Measurements from ENCODE around the gene UNC5CL.

UNC5CL gene

DNA sequence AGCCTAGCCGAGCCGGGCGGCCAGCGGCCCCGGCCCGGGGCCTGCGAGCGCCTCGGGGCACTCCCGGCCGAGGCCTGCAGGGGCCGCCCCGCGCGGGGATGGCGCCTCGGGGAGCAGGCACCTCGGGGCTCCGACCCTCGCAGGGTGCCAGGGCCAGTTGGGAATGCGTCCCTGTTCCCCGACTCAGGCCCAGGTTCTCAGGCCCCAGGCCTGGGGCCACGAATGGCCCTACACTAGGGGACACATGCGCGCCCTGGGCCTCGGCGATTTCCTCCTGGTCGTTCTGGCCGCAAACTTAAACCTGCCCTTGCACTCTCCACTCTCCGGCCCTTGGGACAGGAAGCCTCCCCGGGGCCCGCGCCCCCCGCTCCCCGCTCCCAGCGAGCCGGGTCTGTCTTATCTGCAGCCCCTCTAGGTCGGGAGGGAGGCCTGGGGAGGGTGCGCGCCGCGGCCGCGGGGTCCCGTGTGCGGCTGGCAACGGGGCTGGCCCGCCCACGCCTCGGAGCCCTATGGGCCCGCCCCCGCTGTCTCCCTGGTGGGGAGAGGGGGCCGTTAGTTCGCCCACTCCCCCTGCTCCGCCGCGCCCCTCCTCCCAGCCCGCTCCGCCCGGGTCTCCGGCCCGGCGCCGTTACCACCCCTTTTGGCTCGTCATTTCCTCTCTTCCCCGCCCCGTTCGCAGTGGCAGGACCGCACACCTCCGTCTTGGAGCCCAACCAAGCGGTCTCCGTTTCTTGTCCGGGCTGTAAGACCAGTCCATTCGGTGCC, 34.4 kb upstream of the UNC5CL start:
- Histone ChIP-seq H3K27ac (ENCODE audit: low read depth, low read length) (peak overlapping the region; percentile 90), H2BK12ac (ENCODE audit: low read length) (peak overlapping the region; percentile 52), H3K4me2 (ENCODE audit: low read length) (peak overlapping the region; percentile 95), H2BK120ac (ENCODE audit: insufficient read depth, low read length, poor library complexity) (peak overlapping the region; percentile 100), H3K79me2 (ENCODE audit: control insufficient read depth, insufficient read depth, low read length, poor library complexity) (peaks cover 21% of the 10 kb centered on the region), H3K14ac (ENCODE audit: low read length) (peak overlapping the region; percentile 100), H3K4me3 (ENCODE audit: low read depth, low read length) (peak overlapping the region; percentile 91), H2BK5ac (ENCODE audit: low read depth, low read length, poor library complexity) (peak overlapping the region; percentile 99), H3K79me1 (ENCODE audit: low read length) (peaks cover 19% of the 10 kb centered on the region), H4K12ac (ENCODE audit: low read depth, low read length) (peak overlapping the region; percentile 100), H3K9me3 (ENCODE audit: insufficient read depth, low read depth, low read length) (no peaks in the 10 kb centered on the region), H4K8ac (ENCODE audit: low read depth, low read length) (peak overlapping the region; percentile 97), H3K23ac (ENCODE audit: low read length) (no peak overlapping the region), H3K27me3 (ENCODE audit: insufficient read depth, low read length) (no peaks in the 10 kb centered on the region), H2AFZ (ENCODE audit: insufficient read depth, low read length, poor library complexity) (peak overlapping the region; percentile 100), H3K36me3 (ENCODE audit: control insufficient read depth in 1 of 2, insufficient read depth in 2 of 2, low read length in 2 of 2) (peaks cover 0 to 2% of the 10 kb centered on the region in 2 experiments), H3K18ac (ENCODE audit: low read length) (peak overlapping the region; percentile 100), H3K4ac (ENCODE audit: low read depth, low read length) (peak overlapping the region; percentile 100), H4K91ac (ENCODE audit: low read depth, low read length) (peak overlapping the region; percentile 100), H3K9ac (ENCODE audit: low read length) (peak overlapping the region; percentile 95), H2AK5ac (ENCODE audit: low read length) (peak overlapping the region; percentile 100), H3K4me1 (ENCODE audit: control insufficient read depth in 1 of 2, insufficient read depth in 2 of 2, low read length in 2 of 2) (peaks cover 2 to 4% of the 10 kb centered on the region in 2 experiments)
- no CpG with 5 or more reads among the region's 74 CpGs for WGBS (ENCODE audit: extremely low coverage, insufficient coverage, insufficient read length)
- DNase-seq: peak; percentile 86 to 89

DNA sequence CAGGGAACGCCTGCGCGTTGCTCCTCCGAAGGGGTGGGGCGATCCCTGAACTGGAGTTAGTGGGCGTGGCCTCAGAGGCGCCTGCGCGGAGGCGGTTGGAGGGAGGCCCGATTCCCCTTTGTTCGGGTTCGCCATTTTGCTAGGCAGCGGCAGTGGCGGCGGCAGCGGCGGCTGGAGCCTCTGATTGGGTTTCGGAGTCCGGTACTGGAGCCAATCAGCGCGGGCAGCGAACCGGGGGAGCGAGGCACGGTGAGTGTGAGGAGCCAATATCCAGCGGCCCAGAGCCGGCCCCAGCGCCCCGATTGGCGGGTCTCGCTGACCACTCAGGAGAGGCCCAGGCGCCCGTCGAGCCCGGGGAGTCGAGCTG, 33.8 kb upstream of the UNC5CL start, which contains the start of gene NFYA:
NFYA (plus strand) TSS at position 139 of the 367 bp plus-strand sequence. CDS start 6,116 bp downstream, outside the sequence.
- peak within 1 kb of the TSS; percentile 100 for H2BK120ac ChIP-seq (ENCODE audit: insufficient read depth, low read length, poor library complexity)
- H3K27me3 ChIP-seq (ENCODE audit: insufficient read depth, low read length): no peaks in the 10 kb centered on the region
- peak within 1 kb of the TSS; percentile 91 for H3K4me3 ChIP-seq (ENCODE audit: low read depth, low read length)
- H3K36me3 ChIP-seq (ENCODE audit: control insufficient read depth in 1 of 2, insufficient read depth in 2 of 2, low read length in 2 of 2): peaks cover 0 to 2% of the 10 kb centered on the region in 2 experiments
- peak within 1 kb of the TSS; percentile 100 for H3K18ac ChIP-seq (ENCODE audit: low read length)
- H3K14ac ChIP-seq (ENCODE audit: low read length): peak within 1 kb of the TSS; percentile 100
- peaks cover 21% of the 10 kb centered on the region for H3K79me2 ChIP-seq (ENCODE audit: control insufficient read depth, insufficient read depth, low read length, poor library complexity)
- peak within 1 kb of the TSS; percentile 100 for H4K91ac ChIP-seq (ENCODE audit: low read depth, low read length)
- H3K79me1 ChIP-seq (ENCODE audit: low read length): peaks cover 19% of the 10 kb centered on the region
- peak within 1 kb of the TSS; percentile 95 for H3K4me2 ChIP-seq (ENCODE audit: low read length)
- H3K4me1 ChIP-seq (ENCODE audit: control insufficient read depth in 1 of 2, insufficient read depth in 2 of 2, low read length in 2 of 2): peaks cover 2 to 4% of the 10 kb centered on the region in 2 experiments
- no peak within 1 kb of the TSS for H3K23ac ChIP-seq (ENCODE audit: low read length)
- H3K27ac ChIP-seq (ENCODE audit: low read depth, low read length): peak within 1 kb of the TSS; percentile 90
- H3K9me3 ChIP-seq (ENCODE audit: insufficient read depth, low read depth, low read length): no peaks in the 10 kb centered on the region
- peak within 1 kb of the TSS; percentile 100 for H3K4ac ChIP-seq (ENCODE audit: low read depth, low read length)
- H4K8ac ChIP-seq (ENCODE audit: low read depth, low read length): peak within 1 kb of the TSS; percentile 98
- H2BK5ac ChIP-seq (ENCODE audit: low read depth, low read length, poor library complexity): peak within 1 kb of the TSS; percentile 99
- H2AFZ ChIP-seq (ENCODE audit: insufficient read depth, low read length, poor library complexity): peak within 1 kb of the TSS; percentile 100
- peak within 1 kb of the TSS; percentile 95 for H3K9ac ChIP-seq (ENCODE audit: low read length)
- peak within 1 kb of the TSS; percentile 100 for H2AK5ac ChIP-seq (ENCODE audit: low read length)
- DNase-seq: no peak
- H4K12ac ChIP-seq (ENCODE audit: low read depth, low read length): peak within 1 kb of the TSS; percentile 100
- H2BK12ac ChIP-seq (ENCODE audit: low read length): peak within 1 kb of the TSS; percentile 52
- WGBS (ENCODE audit: extremely low coverage, insufficient coverage, insufficient read length): no CpG with 5 or more reads among the region's 37 CpGs

DNA sequence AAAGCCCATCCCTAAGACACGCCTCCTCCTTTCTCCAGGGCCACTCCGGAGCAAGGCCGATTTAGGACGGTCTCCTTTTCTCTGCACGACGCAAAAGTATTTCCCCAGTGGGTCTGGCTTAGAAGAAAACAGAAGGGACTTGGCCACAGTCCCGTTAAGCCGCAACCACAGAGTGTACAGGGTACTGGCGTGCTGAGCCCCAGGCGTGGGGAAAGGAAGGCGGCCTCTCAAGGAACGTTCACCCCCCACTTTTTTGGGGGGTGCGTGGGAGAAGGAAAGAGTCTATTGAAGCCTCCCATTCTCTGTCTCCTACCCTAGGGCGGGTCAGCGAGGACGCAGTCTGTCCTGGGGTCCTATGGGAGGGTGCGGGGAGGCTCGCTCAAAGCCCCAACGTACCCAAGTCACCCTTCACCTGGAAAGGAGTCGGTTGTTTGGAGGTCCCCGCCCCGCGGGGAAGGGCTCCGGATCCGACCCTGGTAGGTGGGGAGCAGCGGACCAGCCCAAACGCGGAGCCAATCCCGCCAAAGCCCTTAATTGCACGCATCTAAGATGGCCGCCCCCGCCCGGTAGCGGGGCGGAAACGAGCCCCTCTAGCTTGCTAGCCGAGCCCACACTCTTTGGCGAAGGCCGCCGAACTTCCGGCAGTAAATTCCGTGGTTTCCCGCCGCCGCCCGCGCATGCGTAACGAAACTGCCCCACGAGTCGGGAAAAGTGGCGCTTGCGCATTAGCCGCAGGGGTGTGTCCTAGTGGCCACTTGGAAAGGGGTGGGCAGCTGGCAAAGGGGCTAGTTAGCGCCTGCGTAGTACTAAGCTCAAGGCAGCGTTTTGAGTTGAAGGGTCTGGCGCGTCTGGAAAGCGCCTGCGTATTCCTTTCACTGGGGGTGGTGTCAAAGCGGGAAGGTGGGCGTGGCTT, 33.2 kb upstream of the UNC5CL start, which contains the start of gene OARD1:
OARD1 (minus strand) TSS at position 434 of the 913 bp plus-strand sequence. CDS start 722 bp downstream, outside the sequence.
- Histone ChIP-seq H3K4me1 (ENCODE audit: control insufficient read depth in 1 of 2, insufficient read depth in 2 of 2, low read length in 2 of 2) (peaks cover 2 to 4% of the 10 kb centered on the region in 2 experiments), H3K27ac (ENCODE audit: low read depth, low read length) (peak within 1 kb of the TSS; percentile 90), H4K8ac (ENCODE audit: low read depth, low read length) (peak within 1 kb of the TSS; percentile 98), H3K9me3 (ENCODE audit: insufficient read depth, low read depth, low read length) (no peaks in the 10 kb centered on the region), H4K12ac (ENCODE audit: low read depth, low read length) (peak within 1 kb of the TSS; percentile 100), H3K4ac (ENCODE audit: low read depth, low read length) (peak within 1 kb of the TSS; percentile 100), H2BK12ac (ENCODE audit: low read length) (peak within 1 kb of the TSS; percentile 52), H2AK5ac (ENCODE audit: low read length) (peak within 1 kb of the TSS; percentile 100), H3K23ac (ENCODE audit: low read length) (no peak within 1 kb of the TSS), H3K79me1 (ENCODE audit: low read length) (peaks cover 19% of the 10 kb centered on the region), H3K4me3 (ENCODE audit: low read depth, low read length) (peak within 1 kb of the TSS; percentile 91), H3K36me3 (ENCODE audit: control insufficient read depth in 1 of 2, insufficient read depth in 2 of 2, low read length in 2 of 2) (peaks cover under 1 to 2% of the 10 kb centered on the region in 2 experiments), H3K14ac (ENCODE audit: low read length) (peak within 1 kb of the TSS; percentile 100), H3K18ac (ENCODE audit: low read length) (peak within 1 kb of the TSS; percentile 100), H3K4me2 (ENCODE audit: low read length) (peak within 1 kb of the TSS; percentile 95), H3K79me2 (ENCODE audit: control insufficient read depth, insufficient read depth, low read length, poor library complexity) (peaks cover 21% of the 10 kb centered on the region), H4K91ac (ENCODE audit: low read depth, low read length) (peak within 1 kb of the TSS; percentile 100), H3K27me3 (ENCODE audit: insufficient read depth, low read length) (no peaks in the 10 kb centered on the region), H2BK120ac (ENCODE audit: insufficient read depth, low read length, poor library complexity) (peak within 1 kb of the TSS; percentile 100), H3K9ac (ENCODE audit: low read length) (peak within 1 kb of the TSS; percentile 95), H2BK5ac (ENCODE audit: low read depth, low read length, poor library complexity) (peak within 1 kb of the TSS; percentile 99), H2AFZ (ENCODE audit: insufficient read depth, low read length, poor library complexity) (peak within 1 kb of the TSS; percentile 100)
- WGBS (ENCODE audit: extremely low coverage, insufficient coverage, insufficient read length): no CpG with 5 or more reads among the region's 63 CpGs
- DNase-seq: peak; percentile 100

DNA sequence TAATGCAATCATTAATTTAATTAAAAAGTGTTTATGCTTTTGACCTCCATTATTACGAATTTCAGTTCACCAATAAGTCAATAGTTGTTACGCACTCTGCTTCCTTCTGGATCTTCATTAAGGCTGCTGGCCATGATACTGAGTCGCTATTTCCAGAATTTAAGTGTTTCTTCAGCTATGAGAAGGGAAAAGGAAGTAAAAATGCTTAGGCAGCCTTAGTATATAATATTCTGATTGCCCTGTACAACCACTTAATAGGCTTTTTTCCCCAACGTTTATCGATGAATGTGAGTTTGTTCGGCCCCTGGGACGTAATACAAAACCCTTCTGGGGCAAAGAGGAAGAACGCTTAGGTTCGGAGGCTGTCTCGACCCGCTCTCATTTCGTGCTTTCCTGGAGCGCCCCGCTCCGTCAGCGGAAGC, 32.5 kb upstream of the UNC5CL start:
- H3K9ac ChIP-seq (ENCODE audit: low read length): peak overlapping the region; percentile 44
- no peak overlapping the region for H2BK12ac ChIP-seq (ENCODE audit: low read length)
- H4K91ac ChIP-seq (ENCODE audit: low read depth, low read length): no peak overlapping the region
- no CpG with 5 or more reads among the region's 16 CpGs for WGBS (ENCODE audit: extremely low coverage, insufficient coverage, insufficient read length)
- H3K79me2 ChIP-seq (ENCODE audit: control insufficient read depth, insufficient read depth, low read length, poor library complexity): peaks cover 21% of the 10 kb centered on the region
- H2BK120ac ChIP-seq (ENCODE audit: insufficient read depth, low read length, poor library complexity): no peak overlapping the region
- H3K23ac ChIP-seq (ENCODE audit: low read length): no peak overlapping the region
- DNase-seq: no peak
- no peaks in the 10 kb centered on the region for H3K9me3 ChIP-seq (ENCODE audit: insufficient read depth, low read depth, low read length)
- peak overlapping the region; percentile 60 for H3K4me2 ChIP-seq (ENCODE audit: low read length)
- H3K18ac ChIP-seq (ENCODE audit: low read length): no peak overlapping the region
- H3K27ac ChIP-seq (ENCODE audit: low read depth, low read length): peak overlapping the region; percentile 90
- H4K8ac ChIP-seq (ENCODE audit: low read depth, low read length): peak overlapping the region; percentile 98
- H2AFZ ChIP-seq (ENCODE audit: insufficient read depth, low read length, poor library complexity): no peak overlapping the region
- peak overlapping the region; percentile 80 for H3K4me3 ChIP-seq (ENCODE audit: low read depth, low read length)
- no peak overlapping the region for H2AK5ac ChIP-seq (ENCODE audit: low read length)
- H3K14ac ChIP-seq (ENCODE audit: low read length): no peak overlapping the region
- peaks cover 2% of the 10 kb centered on the region in 2 experiments for H3K36me3 ChIP-seq (ENCODE audit: control insufficient read depth in 1 of 2, insufficient read depth in 2 of 2, low read length in 2 of 2)
- no peak overlapping the region for H3K4ac ChIP-seq (ENCODE audit: low read depth, low read length)
- H4K12ac ChIP-seq (ENCODE audit: low read depth, low read length): peak overlapping the region; percentile 93
- H2BK5ac ChIP-seq (ENCODE audit: low read depth, low read length, poor library complexity): peak overlapping the region; percentile 94
- H3K79me1 ChIP-seq (ENCODE audit: low read length): peaks cover 19% of the 10 kb centered on the region
- no peaks in the 10 kb centered on the region for H3K27me3 ChIP-seq (ENCODE audit: insufficient read depth, low read length)
- peaks cover 2 to 4% of the 10 kb centered on the region in 2 experiments for H3K4me1 ChIP-seq (ENCODE audit: control insufficient read depth in 1 of 2, insufficient read depth in 2 of 2, low read length in 2 of 2)

All from trophoblast cell (in vitro differentiated cells and primary cell).